Astrocyte (in vitro differentiated cells and primary cell): Measurements from ENCODE around the gene C15orf39. TPM values are rescaled to one million over a fixed set of nuclear protein-coding genes. Genes with fewer than 3 reads are reported as not detected.

Source experiments
- DNase-seq: peaks from one replicate; pipeline ENCODE4 v3.0.0-alpha.2; 2010; ENCODE audit warnings: low read depth
- FAIRE-seq: peaks from 2 replicates; lab custom pipeline; 2011; peaks lifted over from hg19 to GRCh38; lab: Jason Lieb, UNC
- H2AFZ ChIP-seq: 2 replicates; pipeline ENCODE4 v1.6.0; 2012; ENCODE audit warnings: low read depth, low read length, inconsistent platforms
- H3K27ac ChIP-seq: 2 replicates; pipeline ENCODE4 v1.5.1; 2011; ENCODE audit warnings: low read depth, low read length, inconsistent platforms
- H3K27me3 ChIP-seq: 2 replicates; pipeline ENCODE4 v1.6.0; 2011; ENCODE audit warnings: low read length, inconsistent platforms; ENCODE audit not compliant: insufficient read depth
- H3K36me3 ChIP-seq: 2 replicates; pipeline ENCODE4 v1.5.1; 2011; ENCODE audit warnings: low read length, inconsistent platforms; ENCODE audit not compliant: insufficient read depth
- H3K4me1 ChIP-seq: 2 replicates; pipeline ENCODE4 v1.5.1; 2011; ENCODE audit warnings: low read length, inconsistent platforms; ENCODE audit not compliant: insufficient read depth
- H3K4me2 ChIP-seq: 2 replicates; pipeline ENCODE4 v1.6.0; 2012; ENCODE audit warnings: low read length, inconsistent platforms
- H3K4me3 ChIP-seq: 2 replicates; pipeline ENCODE4 v1.5.1; 2011; ENCODE audit warnings: low read depth, mild to moderate bottlenecking, low read length, inconsistent platforms; ENCODE audit not compliant: insufficient read depth
- H3K79me2 ChIP-seq: 2 replicates; pipeline ENCODE4 v1.6.0; 2012; ENCODE audit warnings: mild to moderate bottlenecking, low read length, inconsistent platforms; ENCODE audit not compliant: insufficient read depth
- H3K9ac ChIP-seq: 2 replicates; pipeline ENCODE4 v1.6.0; 2012; ENCODE audit warnings: mild to moderate bottlenecking, low read length, inconsistent platforms
- H3K9me3 ChIP-seq: 2 replicates; pipeline ENCODE4 v1.5.1; 2012; ENCODE audit warnings: low read depth, mild to moderate bottlenecking, low read length, inconsistent platforms; ENCODE audit not compliant: insufficient read depth
- H4K20me1 ChIP-seq: 2 replicates; pipeline ENCODE4 v1.6.0; 2012; ENCODE audit warnings: low read length, inconsistent platforms; ENCODE audit not compliant: insufficient read depth
- H3K27ac Mint-ChIP-seq: one replicate; pipeline ENCODE4 v1.8.0; 2021; ENCODE audit warnings: mild to moderate bottlenecking, mixed read lengths; ENCODE audit not compliant: unreplicated experiment
- H3K27me3 Mint-ChIP-seq: one replicate; pipeline ENCODE4 v1.8.0; 2021; ENCODE audit warnings: low read depth, mixed read lengths; ENCODE audit not compliant: unreplicated experiment
- H3K36me3 Mint-ChIP-seq: one replicate; pipeline ENCODE4 v1.8.0; 2021; ENCODE audit warnings: low read depth, mixed read lengths; ENCODE audit not compliant: unreplicated experiment
- H3K4me1 Mint-ChIP-seq: one replicate; pipeline ENCODE4 v1.8.0; 2021; ENCODE audit warnings: low read depth, mixed read lengths; ENCODE audit not compliant: unreplicated experiment
- H3K4me3 Mint-ChIP-seq: one replicate; pipeline ENCODE4 v1.8.0; 2021; ENCODE audit warnings: mild to moderate bottlenecking, moderate library complexity, mixed read lengths; ENCODE audit not compliant: unreplicated experiment
- H3K9me3 Mint-ChIP-seq: one replicate; pipeline ENCODE4 v1.8.0; 2021; ENCODE audit warnings: mild to moderate bottlenecking, mixed read lengths; ENCODE audit not compliant: unreplicated experiment
- CTCF ChIP-seq: IDR thresholded peaks from 2 replicates; pipeline ENCODE4 v1.5.1; 2011; ENCODE audit warnings: low read depth, mild to moderate bottlenecking, inconsistent platforms, low read length, moderate library complexity; ENCODE audit not compliant: insufficient read depth
- EZH2 ChIP-seq: IDR thresholded peaks from 2 replicates; pipeline ENCODE4 v1.6.1; 2012; ENCODE audit warnings: mild to moderate bottlenecking, low read length, inconsistent platforms; ENCODE audit not compliant: insufficient read depth
- total RNA-seq: library from RNA; stranded (reverse); gene quantifications from 2 replicates; pipeline ENCODE4 v1.2.1, GENCODE V29; 2021

The C15orf39 gene
- total RNA-seq, 1 donor from 2014 or later, result 21.8 TPM

GRCh38 chr15:75232826-75233503 lies 31.3 kb downstream of the C15orf39 start:
- no peaks in the 10 kb centered on the region for H3K9me3 Mint-ChIP-seq
- H3K4me3 ChIP-seq, result no peak overlapping the region
- peaks cover 10% of the 10 kb centered on the region for H3K4me1 Mint-ChIP-seq
- H4K20me1 ChIP-seq, result no peaks in the 10 kb centered on the region
- no peak for DNase-seq
- no peaks in the 10 kb centered on the region for H3K9me3 ChIP-seq
- H3K4me3 Mint-ChIP-seq, result no peak overlapping the region
- H3K36me3 ChIP-seq, result no peaks in the 10 kb centered on the region
- FAIRE-seq, result no peak
- no peak overlapping the region for H2AFZ ChIP-seq
- H3K36me3 Mint-ChIP-seq, result no peaks in the 10 kb centered on the region
- H3K4me1 ChIP-seq, result no peaks in the 10 kb centered on the region
- TF ChIP-seq EZH2, result no peak
- no peak for TF ChIP-seq CTCF
- H3K27ac Mint-ChIP-seq, result no peak overlapping the region
- H3K79me2 ChIP-seq, result no peaks in the 10 kb centered on the region
- peaks cover 12% of the 10 kb centered on the region for H3K27me3 ChIP-seq
- no peak overlapping the region for H3K27ac ChIP-seq
- no peak overlapping the region for H3K4me2 ChIP-seq
- no peak overlapping the region for H3K9ac ChIP-seq
- H3K27me3 Mint-ChIP-seq, result peaks cover 55% of the 10 kb centered on the region

GRCh38 chr15:75233504-75234190 lies 32.0 kb downstream of the C15orf39 start:
- H3K9me3 ChIP-seq, result no peaks in the 10 kb centered on the region
- no peaks in the 10 kb centered on the region for H3K79me2 ChIP-seq
- FAIRE-seq (no peak), DNase-seq (no peak)
- no peak overlapping the region for H3K4me3 Mint-ChIP-seq
- H3K36me3 Mint-ChIP-seq, result no peaks in the 10 kb centered on the region
- H3K27ac ChIP-seq, result no peak overlapping the region
- H2AFZ ChIP-seq, result no peak overlapping the region
- no peaks in the 10 kb centered on the region for H3K9me3 Mint-ChIP-seq
- no peaks in the 10 kb centered on the region for H3K4me1 ChIP-seq
- H3K27me3 ChIP-seq, result peaks cover 16% of the 10 kb centered on the region
- no peak overlapping the region for H3K9ac ChIP-seq
- peaks cover 10% of the 10 kb centered on the region for H3K4me1 Mint-ChIP-seq
- no peak overlapping the region for H3K27ac Mint-ChIP-seq
- TF ChIP-seq EZH2 (no peak), CTCF (no peak)
- no peaks in the 10 kb centered on the region for H4K20me1 ChIP-seq
- no peak overlapping the region for H3K4me2 ChIP-seq
- H3K27me3 Mint-ChIP-seq, result peaks cover 54% of the 10 kb centered on the region
- H3K36me3 ChIP-seq, result no peaks in the 10 kb centered on the region
- no peak overlapping the region for H3K4me3 ChIP-seq
